HG03342 (cell line): ENCODE data around the gene PANK2.
"Not testable (repeated sequence)": the region's sequence is repeated elsewhere in the genome, so short reads cannot be mapped to it uniquely, and the experiment has no call there.

Source experiments
- ATAC-seq: cut with Tn5 transposase; IDR thresholded peaks from one replicate; pipeline ENCODE4 v1.9.1; 2021; ENCODE audit warnings: mild to moderate bottlenecking, moderate library complexity; ENCODE audit not compliant: unreplicated experiment

PANK2 gene

GRCh38 chr20:3925113-3925695 lies 36.0 kb downstream of the PANK2 start:
- no peak for ATAC-seq

DNA sequence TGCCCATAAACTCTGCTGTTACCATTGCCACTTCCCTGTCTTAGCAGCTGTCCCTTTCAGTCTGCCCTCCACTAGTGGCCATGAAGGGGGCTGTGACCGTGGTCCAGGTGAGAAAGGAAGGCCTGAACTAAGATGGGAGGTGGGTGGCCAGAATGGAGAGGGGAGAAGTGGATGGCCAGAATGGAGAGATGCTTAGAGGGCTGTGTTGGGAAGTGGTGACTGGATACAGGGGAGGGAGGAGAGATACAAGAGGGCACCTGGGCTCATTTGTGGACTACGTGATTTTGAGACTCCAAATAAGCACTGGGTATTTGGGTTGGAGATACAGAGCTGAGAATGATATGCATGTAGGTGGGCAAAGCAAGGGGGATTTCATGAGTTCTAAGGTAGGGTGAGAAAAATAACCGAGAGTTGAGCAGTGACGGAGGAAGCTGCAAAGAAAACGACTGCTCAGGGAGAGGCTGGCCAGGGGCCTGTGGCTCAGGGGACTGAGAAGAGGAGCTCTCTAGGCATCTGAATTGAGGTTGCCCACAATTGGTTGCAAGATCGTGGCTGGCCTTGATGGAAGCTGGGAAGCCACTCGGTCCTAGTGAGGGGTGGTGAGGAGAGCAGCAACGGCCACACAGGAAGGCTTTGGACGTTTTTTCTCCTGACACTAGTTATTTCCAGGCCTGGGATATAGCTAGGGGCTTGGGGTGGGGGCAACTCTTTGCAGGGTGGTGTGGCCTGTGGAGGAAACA lies 36.9 kb downstream of the PANK2 start:
- ATAC-seq = no peak

GRCh38 chr20:3927486-3928291 lies 38.5 kb downstream of the PANK2 start:
- ATAC-seq = no peak

- no peak for ATAC-seq
Observed at GRCh38 chr20:3929713-3930060, 40.5 kb downstream of the PANK2 start.

- no peak for ATAC-seq
Observed at GRCh38 chr20:3930265-3931206, 41.3 kb downstream of the PANK2 start.

DNA sequence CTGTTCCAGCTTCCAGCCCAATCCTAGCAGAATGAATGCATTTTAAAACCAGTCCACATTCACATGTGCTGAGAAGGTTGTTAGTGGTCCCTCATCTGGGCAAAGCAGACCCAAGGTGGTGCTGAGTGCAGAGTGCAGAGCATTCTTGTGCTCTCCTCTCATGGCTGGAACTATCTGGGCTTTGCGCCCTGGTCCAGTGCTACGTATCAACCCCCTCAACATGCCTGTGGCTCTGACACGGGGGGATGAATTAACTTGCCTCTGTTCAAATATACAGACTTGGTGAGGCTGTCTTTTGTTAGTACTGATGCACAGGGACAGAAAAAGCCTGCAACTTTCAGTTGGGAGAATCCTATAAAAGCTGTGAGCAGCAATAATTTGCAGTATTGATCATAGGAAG lies 42.5 kb downstream of the PANK2 start:
- ATAC-seq = no peak

DNA sequence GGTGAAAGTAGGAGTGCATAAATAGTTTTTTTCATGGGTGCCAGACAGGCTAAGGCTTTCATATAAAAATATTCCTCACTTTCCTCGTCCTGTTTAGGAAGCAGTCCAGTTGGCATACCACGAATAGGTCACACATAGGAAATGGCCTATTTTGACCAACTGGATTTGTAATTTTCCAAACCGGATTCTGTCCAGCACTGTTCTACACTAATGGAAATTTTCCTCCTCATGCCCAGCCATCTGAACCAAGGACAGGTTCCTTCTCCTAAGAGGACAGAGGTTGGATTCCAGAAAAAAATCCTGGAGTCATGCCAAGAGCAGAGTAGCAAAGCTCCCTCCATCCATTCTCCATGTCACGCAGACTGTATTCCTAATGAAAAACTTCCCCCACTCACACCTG lies 43.1 kb downstream of the PANK2 start:
- no peak for ATAC-seq

DNA sequence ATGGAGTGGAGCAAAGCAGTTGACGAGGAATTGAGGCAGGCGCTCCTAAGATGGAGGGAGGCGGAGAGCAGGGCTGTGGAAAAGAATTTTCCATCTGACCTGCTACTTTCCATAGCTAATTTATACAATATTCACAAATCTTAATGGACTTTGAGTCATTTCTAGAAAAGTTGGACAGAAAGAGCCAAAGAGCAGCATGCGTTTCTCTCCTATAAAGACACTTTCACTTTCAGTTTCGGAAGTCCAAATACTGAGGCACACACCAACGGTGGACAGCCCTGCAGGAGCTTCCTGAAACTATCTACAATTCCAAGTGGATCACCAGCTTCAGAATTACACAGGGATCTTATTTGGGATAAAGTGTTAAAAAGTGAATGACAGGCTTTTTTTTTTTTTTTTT lies 43.5 kb downstream of the PANK2 start:
- no peak for ATAC-seq

- ATAC-seq = no peak
Observed at GRCh38 chr20:3933218-3933617, 44.0 kb downstream of the PANK2 start.

DNA sequence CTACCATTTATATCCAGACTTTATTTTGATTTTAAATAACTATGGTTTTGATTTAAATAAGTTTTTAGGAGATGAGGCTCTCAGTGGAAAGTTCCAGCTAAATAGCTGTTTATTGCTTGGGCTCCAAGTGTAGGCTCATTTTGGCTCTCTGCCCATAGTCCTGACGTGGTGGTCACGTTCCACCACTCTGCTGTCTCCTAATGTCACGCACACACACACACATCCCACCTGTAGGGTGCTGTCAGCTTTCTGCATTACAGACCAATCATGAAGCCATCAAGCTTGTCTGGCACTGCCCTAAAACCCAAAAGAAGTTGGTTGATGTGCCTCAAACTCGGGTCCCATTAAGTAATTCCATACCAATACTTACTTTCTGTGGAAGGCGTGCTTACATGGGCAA lies 45.4 kb downstream of the PANK2 start:
- ATAC-seq = no peak

- no peak for ATAC-seq
Observed at GRCh38 chr20:3935295-3935955, 46.2 kb downstream of the PANK2 start.

DNA sequence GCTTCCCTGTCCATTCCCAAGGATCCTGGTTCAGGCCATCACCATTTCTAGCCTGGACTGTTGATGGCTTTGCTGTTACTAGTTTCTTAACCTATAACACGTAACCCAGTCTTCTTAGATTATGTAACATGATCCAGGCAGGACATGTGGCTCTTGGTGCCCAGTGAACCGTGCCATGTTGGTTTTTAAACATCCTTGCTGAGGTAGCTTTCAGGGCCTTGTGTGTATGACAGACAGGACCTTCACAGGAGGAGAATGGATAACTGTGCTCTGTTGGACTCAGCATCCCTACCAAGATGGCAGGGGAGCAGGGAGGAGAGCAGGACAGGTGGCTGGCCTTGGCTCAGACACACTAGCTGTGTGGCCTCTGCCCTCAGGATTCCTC lies 46.8 kb downstream of the PANK2 start:
- no peak for ATAC-seq

DNA sequence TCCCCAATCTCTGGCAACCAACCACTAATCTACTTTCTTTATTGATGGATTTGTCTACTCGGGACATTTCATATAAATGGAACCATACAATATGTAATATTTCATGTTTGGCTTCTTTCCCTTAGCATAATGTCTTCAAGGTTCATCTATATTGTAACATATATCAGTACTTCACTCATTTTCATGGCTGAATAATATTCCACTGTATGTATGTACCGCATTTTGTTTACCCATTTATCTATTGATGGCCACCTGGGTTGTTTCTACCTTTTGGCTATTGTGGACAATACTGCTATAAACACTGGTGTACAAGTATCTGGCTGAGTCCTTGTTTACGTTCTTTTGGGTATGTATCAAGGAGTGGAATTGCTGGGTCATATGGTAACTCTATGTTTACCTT lies 48.4 kb downstream of the PANK2 start:
- ATAC-seq = no peak

- ATAC-seq = no peak
Observed at GRCh38 chr20:3940905-3941304, 51.7 kb downstream of the PANK2 start.

GRCh38 chr20:3946666-3947065 lies 57.5 kb downstream of the PANK2 start:
- ATAC-seq = not testable (repeated sequence)

DNA sequence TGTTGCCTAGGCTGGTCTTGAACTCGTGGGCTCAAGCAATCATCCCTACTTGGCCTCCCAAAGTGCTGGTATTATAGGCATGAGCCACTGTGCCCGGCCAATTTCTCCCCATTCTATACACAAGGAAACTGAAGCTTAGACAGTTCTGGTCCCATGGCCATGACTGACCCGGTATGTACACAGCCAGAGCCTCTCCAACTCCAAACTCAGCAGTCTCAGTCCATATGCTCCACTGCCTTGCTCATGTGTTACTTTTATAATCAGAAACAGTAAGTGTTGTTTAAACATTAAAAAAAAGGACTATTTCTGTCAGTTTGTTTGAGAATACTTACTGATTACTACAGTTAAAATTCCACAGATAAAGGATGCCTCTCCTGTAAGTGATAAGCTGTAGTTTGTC lies 75.5 kb downstream of the PANK2 start:
- no peak for ATAC-seq

DNA sequence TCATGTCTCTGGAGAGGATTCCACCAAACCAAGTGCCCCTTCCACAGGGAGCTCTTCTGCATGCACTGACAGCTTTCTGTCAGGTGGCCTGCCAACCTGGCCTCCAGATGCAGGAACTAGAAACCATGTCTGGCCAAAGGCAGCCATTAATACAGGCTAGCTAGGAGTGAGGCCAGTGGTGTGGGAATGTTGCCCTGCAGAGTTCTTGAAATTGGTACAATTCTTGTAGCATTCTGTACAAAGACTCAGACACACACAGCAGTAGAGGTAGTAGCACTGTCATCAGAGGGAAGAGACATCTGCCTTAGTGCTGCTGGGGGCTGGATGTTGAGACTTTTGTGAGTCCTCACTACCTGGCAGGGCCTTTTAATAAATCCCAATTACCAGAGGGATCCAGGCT lies 77.4 kb downstream of the PANK2 start:
- no peak for ATAC-seq

- no peak for ATAC-seq
Observed at GRCh38 chr20:3970016-3970415, 80.8 kb downstream of the PANK2 start.

DNA sequence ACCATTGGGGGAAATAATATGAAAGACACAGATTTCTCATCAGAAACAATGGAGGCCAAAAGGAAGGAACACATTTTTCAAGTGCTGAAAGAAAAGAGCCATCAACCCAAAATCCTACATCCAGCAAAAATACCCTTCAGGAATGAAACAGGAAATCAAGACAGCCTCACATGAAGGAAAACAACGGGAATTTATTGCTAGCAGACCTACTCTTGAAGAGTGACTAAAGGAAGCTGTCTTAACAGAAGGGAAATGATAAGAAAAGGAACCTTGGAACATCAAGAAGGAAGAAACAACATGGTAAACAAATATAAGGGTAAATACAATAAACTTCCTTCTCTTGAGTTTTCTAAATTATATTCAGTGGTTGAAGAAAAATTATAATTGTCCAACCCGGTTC lies 82.0 kb downstream of the PANK2 start:
- no peak for ATAC-seq

- ATAC-seq = no peak
Observed at GRCh38 chr20:3972161-3972560, 83.0 kb downstream of the PANK2 start.

DNA sequence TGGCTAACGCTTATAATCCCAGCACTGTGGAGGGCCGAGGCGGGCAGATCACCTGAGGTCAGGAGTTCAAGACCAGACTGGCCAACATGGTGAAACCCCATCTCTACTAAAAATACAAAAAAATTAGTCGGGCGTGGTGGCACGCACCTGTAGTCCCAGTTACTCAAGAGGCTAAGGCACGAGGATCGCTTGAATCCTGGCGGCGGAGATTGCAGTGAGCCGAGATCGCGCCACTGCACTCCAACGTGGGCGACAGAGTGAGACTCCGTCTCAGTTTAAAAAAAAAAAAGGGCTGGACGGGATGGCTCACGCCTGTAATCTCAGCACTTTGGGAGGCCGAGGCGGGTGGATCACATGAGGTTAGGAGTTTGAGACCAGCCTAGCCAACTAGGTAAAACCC lies 83.4 kb downstream of the PANK2 start:
- ATAC-seq = not testable (repeated sequence)
